ENCODE data around the gene ESRRA. TPM values are rescaled to one million over a fixed set of nuclear protein-coding genes. Genes with fewer than 3 reads are reported as not detected.

Gene ESRRA
- total and polyA plus RNA-seq, 2 experiments from 2014 or later, result 17.2 to 38.6 TPM

GRCh38 chr11:64357446-64357845, 52.1 kb downstream of the ESRRA start:
- Histone ChIP-seq H3K9me2 (ENCODE audit: insufficient read depth) (no peaks in the 10 kb centered on the region), H2AFZ (no peak overlapping the region), H3F3A (ENCODE audit: insufficient read depth) (peaks cover 4% of the 10 kb centered on the region; the same call in 1 of the 2 replicates), H3K9ac (peak overlapping the region; percentile 8; the same call in 1 of the 2 replicates), H3K4me1 (ENCODE audit: insufficient read depth) (peaks cover 16% of the 10 kb centered on the region), H3K4me2 (ENCODE audit: unreplicated experiment) (peak overlapping the region; percentile 95), H3K27me3 (replicated peaks; ENCODE audit: insufficient read depth) (no peaks in the 10 kb centered on the region), H3K9me3 (ENCODE audit: low read depth) (no peaks in the 10 kb centered on the region), H4K20me1 (ENCODE audit: insufficient read depth) (no peaks in the 10 kb centered on the region), H3K79me2 (ENCODE audit: insufficient read depth) (peaks cover 13% of the 10 kb centered on the region), H3K36me3 (ENCODE audit: low read depth) (peaks cover 3% of the 10 kb centered on the region; the same call in 1 of the 2 replicates), H3K27ac (no peak overlapping the region), H3K4me3 (no peak overlapping the region)
- in situ Hi-C loops (cut with MboI), result no loop called here
- DNase-seq, result no peak
- TF ChIP-seq EZH2phosphoT487 (IDR thresholded peaks at IDR 0.05; ENCODE audit: insufficient read depth, low read depth) (no peak), EZH2 (IDR thresholded peaks at IDR 0.05; ENCODE audit: insufficient read depth, poor library complexity, severe bottlenecking) (no peak)
- 83 to 100% methylated on average over 4 to 5 of the region's 6 CpGs for WGBS, 2 experiments (ENCODE audit: low coverage in 1 of 2, low lambda C conversion rate in 2 of 2, missing lambda C conversion rate in 2 of 2)

- H3K27me3 ChIP-seq (replicated peaks; ENCODE audit: insufficient read depth), result no peaks in the 10 kb centered on the region
- TF ChIP-seq EZH2phosphoT487 (IDR thresholded peaks at IDR 0.05; ENCODE audit: insufficient read depth, low read depth) (no peak), EZH2 (IDR thresholded peaks at IDR 0.05; ENCODE audit: insufficient read depth, poor library complexity, severe bottlenecking) (no peak)
- peak; percentile 37 for DNase-seq
- peaks cover 4% of the 10 kb centered on the region; the same call in 1 of the 2 replicates for H3F3A ChIP-seq (ENCODE audit: insufficient read depth)
- peaks cover 13% of the 10 kb centered on the region for H3K79me2 ChIP-seq (ENCODE audit: insufficient read depth)
- H3K36me3 ChIP-seq (ENCODE audit: low read depth), result peaks cover 4% of the 10 kb centered on the region; the same call in 1 of the 2 replicates
- no peaks in the 10 kb centered on the region for H4K20me1 ChIP-seq (ENCODE audit: insufficient read depth)
- WGBS, 2 experiments (ENCODE audit: low coverage in 1 of 2, low lambda C conversion rate in 2 of 2, missing lambda C conversion rate in 2 of 2), result 63 to 70% methylated on average over 12 to 13 of the region's 13 CpGs
- peak overlapping the region; percentile 95 for H3K4me2 ChIP-seq (ENCODE audit: unreplicated experiment)
- in situ Hi-C loops (cut with MboI), result no loop called here
- H3K4me1 ChIP-seq (ENCODE audit: insufficient read depth), result peaks cover 16% of the 10 kb centered on the region
- H3K9me2 ChIP-seq (ENCODE audit: insufficient read depth), result no peaks in the 10 kb centered on the region
- H3K9ac ChIP-seq, result peak overlapping the region; percentile 86
- peak overlapping the region; percentile 18; the same call in 1 of the 2 replicates for H2AFZ ChIP-seq
- H3K9me3 ChIP-seq (ENCODE audit: low read depth), result no peaks in the 10 kb centered on the region
- H3K4me3 ChIP-seq, result peak overlapping the region; percentile 88; the same call in 1 of the 2 replicates
- H3K27ac ChIP-seq, result peak overlapping the region; percentile 68; the same call in 1 of the 2 replicates
Measured at GRCh38 chr11:64357904-64358535, 52.7 kb downstream of the ESRRA start.

- DNase-seq, result no peak
- peaks cover 8% of the 10 kb centered on the region; the same call in 1 of the 2 replicates for H3K36me3 ChIP-seq (ENCODE audit: low read depth)
- TF ChIP-seq EZH2phosphoT487 (IDR thresholded peaks at IDR 0.05; ENCODE audit: insufficient read depth, low read depth) (no peak), EZH2 (IDR thresholded peaks at IDR 0.05; ENCODE audit: insufficient read depth, poor library complexity, severe bottlenecking) (no peak)
- peaks cover 4% of the 10 kb centered on the region; the same call in 1 of the 2 replicates for H3F3A ChIP-seq (ENCODE audit: insufficient read depth)
- peak overlapping the region; percentile 86 for H3K9ac ChIP-seq
- H3K79me2 ChIP-seq (ENCODE audit: insufficient read depth), result peaks cover 13% of the 10 kb centered on the region
- H3K4me3 ChIP-seq, result peak overlapping the region; percentile 88
- peaks cover 16% of the 10 kb centered on the region for H3K4me1 ChIP-seq (ENCODE audit: insufficient read depth)
- no peaks in the 10 kb centered on the region for H4K20me1 ChIP-seq (ENCODE audit: insufficient read depth)
- WGBS, 2 experiments (ENCODE audit: low coverage in 1 of 2, low lambda C conversion rate in 2 of 2, missing lambda C conversion rate in 2 of 2), result 3 to 5% methylated on average over 6 to 7 of the region's 7 CpGs
- no peaks in the 10 kb centered on the region for H3K9me3 ChIP-seq (ENCODE audit: low read depth)
- no peaks in the 10 kb centered on the region for H3K27me3 ChIP-seq (replicated peaks; ENCODE audit: insufficient read depth)
- H3K9me2 ChIP-seq (ENCODE audit: insufficient read depth), result no peaks in the 10 kb centered on the region
- in situ Hi-C loops (cut with MboI), result no loop called here
- peak overlapping the region; percentile 83 for H2AFZ ChIP-seq
- H3K27ac ChIP-seq, result peak overlapping the region; percentile 68
- H3K4me2 ChIP-seq (ENCODE audit: unreplicated experiment), result peak overlapping the region; percentile 95
Measured at GRCh38 chr11:64358536-64358906, 53.2 kb downstream of the ESRRA start.

GRCh38 chr11:64358907-64359711, 53.8 kb downstream of the ESRRA start, which contains the start of gene RPS6KA4:
Gene RPS6KA4, plus strand, starts transcription at chr11:64359162. Its CDS starts 74 bp downstream, at chr11:64359236.
- TF ChIP-seq EZH2 (IDR thresholded peaks at IDR 0.05; ENCODE audit: insufficient read depth, poor library complexity, severe bottlenecking), result no peak
- Histone ChIP-seq H4K20me1 (ENCODE audit: insufficient read depth) (no peaks in the 10 kb centered on the region), H3K9me2 (ENCODE audit: insufficient read depth) (no peaks in the 10 kb centered on the region), H3K36me3 (ENCODE audit: low read depth) (peaks cover 8% of the 10 kb centered on the region; the same call in 1 of the 2 replicates), H3K27me3 (replicated peaks; ENCODE audit: insufficient read depth) (no peaks in the 10 kb centered on the region), H3K9ac (peak within 1 kb of the TSS; percentile 86), H3K4me2 (ENCODE audit: unreplicated experiment) (peak within 1 kb of the TSS; percentile 95), H2AFZ (peak within 1 kb of the TSS; percentile 83), H3F3A (ENCODE audit: insufficient read depth) (peaks cover 4% of the 10 kb centered on the region; the same call in 1 of the 2 replicates), H3K4me3 (peak within 1 kb of the TSS; percentile 88), H3K27ac (peak within 1 kb of the TSS; percentile 68), H3K9me3 (ENCODE audit: low read depth) (no peaks in the 10 kb centered on the region), H3K79me2 (ENCODE audit: insufficient read depth) (peaks cover 13% of the 10 kb centered on the region), H3K4me1 (ENCODE audit: insufficient read depth) (peaks cover 16% of the 10 kb centered on the region)
- in situ Hi-C loops (cut with MboI), result no loop called here
- DNase-seq, result peak; percentile 92
- WGBS, 2 experiments (ENCODE audit: low coverage in 1 of 2, low lambda C conversion rate in 2 of 2, missing lambda C conversion rate in 2 of 2), result 1% methylated on average over 64 to 66 of the region's 70 CpGs

Measured in GM23248 (cell line).